Nephron progenitor cell (in vitro differentiated cells): ENCODE measurements around the gene PROSER3.
"Not testable (repeated sequence)": the region's sequence is repeated elsewhere in the genome, so short reads cannot be mapped to it uniquely, and the experiment has no call there.

ENCODE experiments used
- DNase-seq: peaks from one replicate; pipeline ENCODE4 v3.0.0; 2021
- H3K27ac Mint-ChIP-seq: 2 replicates; pipeline ENCODE4 v1.8.0; 2021; ENCODE audit warnings: mild to moderate bottlenecking, moderate library complexity, mixed read lengths
- H3K27me3 Mint-ChIP-seq: 2 replicates; pipeline ENCODE4 v1.8.0; 2021; ENCODE audit warnings: mild to moderate bottlenecking, low read depth, mixed read lengths; ENCODE audit not compliant: poor library complexity
- H3K36me3 Mint-ChIP-seq: 2 replicates; pipeline ENCODE4 v1.8.0; 2021; ENCODE audit warnings: low read depth, mixed read lengths
- H3K4me1 Mint-ChIP-seq: 2 replicates; pipeline ENCODE4 v1.8.0; 2021; ENCODE audit warnings: mixed read lengths
- H3K4me3 Mint-ChIP-seq: 2 replicates; pipeline ENCODE4 v1.8.0; 2021; ENCODE audit warnings: mild to moderate bottlenecking, moderate library complexity, mixed read lengths
- H3K9me3 Mint-ChIP-seq: 2 replicates; pipeline ENCODE4 v1.8.0; 2021; ENCODE audit warnings: mild to moderate bottlenecking, moderate library complexity, mixed read lengths
- CTCF ChIP-seq: fragments of 200-600 bp; sonication (generic); IDR thresholded peaks from 2 replicates; pipeline ENCODE4 v1.5.0; 2021; ENCODE audit warnings: antibody characterized with exemption

PROSER3 gene

GRCh38 chr19:35792888-35793287 is 34.9 kb downstream of the PROSER3 start:
- Mint-ChIP-seq H3K4me1 (no peaks in the 10 kb centered on the region), H3K27me3 (peaks cover 43% of the 10 kb centered on the region), H3K36me3 (no peaks in the 10 kb centered on the region), H3K27ac (no peak overlapping the region), H3K4me3 (no peak overlapping the region), H3K9me3 (no peaks in the 10 kb centered on the region)
- no peak for TF ChIP-seq CTCF
- no peak for DNase-seq

- no peak for DNase-seq
- no peak for TF ChIP-seq CTCF
Observed at GRCh38 chr19:35793381-35794165, 35.6 kb downstream of the PROSER3 start.

GRCh38 chr19:35795564-35795963 is 37.6 kb downstream of the PROSER3 start:
- H3K27ac Mint-ChIP-seq, DNase-seq, H3K4me3 Mint-ChIP-seq, H3K9me3 Mint-ChIP-seq, H3K36me3 Mint-ChIP-seq, H3K4me1 Mint-ChIP-seq: not testable (repeated sequence)
- H3K27me3 Mint-ChIP-seq: peaks cover 68% of the 10 kb centered on the region

More at GRCh38 chr19:35793381-35794165, 35.6 kb downstream of the PROSER3 start:
- Mint-ChIP-seq H3K4me3 (no peak overlapping the region), H3K4me1 (no peaks in the 10 kb centered on the region), H3K9me3 (no peaks in the 10 kb centered on the region), H3K36me3 (no peaks in the 10 kb centered on the region), H3K27ac (no peak overlapping the region), H3K27me3 (peaks cover 49% of the 10 kb centered on the region)

GRCh38 chr19:35796645-35797542 is 38.9 kb downstream of the PROSER3 start:
- peak overlapping the region; percentile 11 for H3K4me3 Mint-ChIP-seq
- H3K27ac Mint-ChIP-seq: no peak overlapping the region
- peaks cover 5% of the 10 kb centered on the region for H3K9me3 Mint-ChIP-seq
- peaks cover 68% of the 10 kb centered on the region for H3K27me3 Mint-ChIP-seq
- DNase-seq: no peak
- TF ChIP-seq CTCF: no peak
- no peaks in the 10 kb centered on the region for H3K4me1 Mint-ChIP-seq
- no peaks in the 10 kb centered on the region for H3K36me3 Mint-ChIP-seq

GRCh38 chr19:35797663-35798062 is 39.7 kb downstream of the PROSER3 start:
- Mint-ChIP-seq H3K9me3 (peaks cover 8% of the 10 kb centered on the region), H3K27me3 (peaks cover 68% of the 10 kb centered on the region), H3K36me3 (no peaks in the 10 kb centered on the region), H3K4me1 (no peaks in the 10 kb centered on the region), H3K27ac (no peak overlapping the region), H3K4me3 (no peak overlapping the region)
- DNase-seq: peak; percentile 38
- TF ChIP-seq CTCF: no peak

- peaks cover 8% of the 10 kb centered on the region for H3K9me3 Mint-ChIP-seq
- H3K27ac Mint-ChIP-seq: no peak overlapping the region
Observed at GRCh38 chr19:35801828-35802227, 43.9 kb downstream of the PROSER3 start.

More at GRCh38 chr19:35801828-35802227, 43.9 kb downstream of the PROSER3 start:
- H3K4me1 Mint-ChIP-seq: no peaks in the 10 kb centered on the region
- no peak overlapping the region for H3K4me3 Mint-ChIP-seq
- TF ChIP-seq CTCF: no peak
- no peak for DNase-seq
- H3K27me3 Mint-ChIP-seq: peaks cover 58% of the 10 kb centered on the region
- no peaks in the 10 kb centered on the region for H3K36me3 Mint-ChIP-seq
